ENCODE measurements around the gene BPGM.

BPGM gene

DNA sequence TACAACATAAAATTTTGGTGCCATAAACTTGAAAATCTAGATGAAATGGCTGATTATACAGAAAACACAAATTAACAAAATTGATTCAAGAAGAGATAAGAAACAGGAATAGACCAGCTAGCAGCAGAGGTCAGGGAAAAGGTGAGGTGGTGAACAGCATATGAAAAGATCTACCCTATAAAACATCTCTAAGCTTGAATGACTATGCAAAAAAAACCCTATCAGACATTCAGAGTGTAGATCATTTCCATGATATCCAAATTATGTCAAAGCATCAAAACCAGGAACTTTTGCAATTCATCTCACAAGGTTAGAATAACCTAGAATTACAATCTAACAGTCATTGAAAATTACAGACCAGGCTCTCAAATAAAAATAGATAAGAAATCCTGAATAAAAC lies 14.6 kb upstream of the BPGM start:
- TF ChIP-seq, protein P1, sequence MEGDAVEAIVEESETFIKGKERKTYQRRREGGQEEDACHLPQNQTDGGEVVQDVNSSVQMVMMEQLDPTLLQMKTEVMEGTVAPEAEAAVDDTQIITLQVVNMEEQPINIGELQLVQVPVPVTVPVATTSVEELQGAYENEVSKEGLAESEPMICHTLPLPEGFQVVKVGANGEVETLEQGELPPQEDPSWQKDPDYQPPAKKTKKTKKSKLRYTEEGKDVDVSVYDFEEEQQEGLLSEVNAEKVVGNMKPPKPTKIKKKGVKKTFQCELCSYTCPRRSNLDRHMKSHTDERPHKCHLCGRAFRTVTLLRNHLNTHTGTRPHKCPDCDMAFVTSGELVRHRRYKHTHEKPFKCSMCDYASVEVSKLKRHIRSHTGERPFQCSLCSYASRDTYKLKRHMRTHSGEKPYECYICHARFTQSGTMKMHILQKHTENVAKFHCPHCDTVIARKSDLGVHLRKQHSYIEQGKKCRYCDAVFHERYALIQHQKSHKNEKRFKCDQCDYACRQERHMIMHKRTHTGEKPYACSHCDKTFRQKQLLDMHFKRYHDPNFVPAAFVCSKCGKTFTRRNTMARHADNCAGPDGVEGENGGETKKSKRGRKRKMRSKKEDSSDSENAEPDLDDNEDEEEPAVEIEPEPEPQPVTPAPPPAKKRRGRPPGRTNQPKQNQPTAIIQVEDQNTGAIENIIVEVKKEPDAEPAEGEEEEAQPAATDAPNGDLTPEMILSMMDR (IDR thresholded peaks at IDR 0.05; ENCODE audit: insufficient read depth, missing control alignments): no peak
- no peak for FAIRE-seq
- no peak for DNase-seq (ENCODE audit: insufficient read length, low spot score)

DNA sequence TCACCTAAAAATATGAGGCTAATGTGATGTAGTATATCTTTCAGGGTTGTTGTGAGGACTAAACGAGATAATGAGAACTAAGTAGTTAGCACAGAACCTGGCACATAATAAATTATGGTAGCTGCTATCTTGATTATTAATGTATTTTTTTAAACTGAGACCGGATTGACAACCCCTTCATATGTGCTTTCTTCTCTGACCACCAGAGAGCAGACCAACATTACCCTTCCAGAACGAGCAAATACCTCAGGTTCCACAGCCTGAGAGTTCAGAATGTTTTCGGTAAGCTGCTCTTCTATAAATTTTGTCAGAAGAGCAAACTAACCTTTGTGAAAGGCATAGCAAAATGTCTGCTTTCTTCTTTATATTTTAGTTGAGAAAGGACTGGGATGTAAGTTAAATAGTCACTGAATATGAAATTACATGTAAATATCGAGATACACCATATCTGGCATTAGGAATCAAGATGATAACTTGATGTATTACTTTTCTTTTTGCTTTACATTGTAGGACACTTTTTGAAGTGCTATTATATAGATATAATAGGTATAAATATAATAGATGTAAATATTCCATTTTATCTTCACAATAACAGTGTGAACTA lies 13.6 kb upstream of the BPGM start:
- TF ChIP-seq, protein P1 (IDR thresholded peaks at IDR 0.05; ENCODE audit: insufficient read depth, missing control alignments): peak; percentile 61
- DNase-seq (ENCODE audit: insufficient read length, low spot score) (no peak), FAIRE-seq (peak; percentile 32)

DNA sequence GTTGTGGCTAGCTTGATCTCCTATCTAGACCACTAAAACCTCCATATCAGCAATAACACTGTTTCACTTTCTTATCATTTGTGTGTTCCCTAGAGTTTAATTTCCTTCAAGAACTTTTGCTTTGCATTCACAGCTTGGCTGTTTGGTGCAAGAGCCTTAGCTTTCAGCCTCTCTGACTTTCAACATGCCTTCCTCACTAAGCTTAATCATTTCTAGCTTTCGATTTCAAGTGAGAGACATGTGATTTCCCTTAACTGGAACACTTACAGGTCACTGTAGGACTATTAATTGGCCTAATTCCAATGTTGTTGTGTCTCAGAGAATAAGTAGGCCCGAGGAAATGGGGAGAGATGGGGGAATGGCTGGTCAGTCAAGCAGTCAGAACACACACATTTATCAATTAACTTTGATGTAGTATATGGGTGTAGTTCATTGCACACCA lies 10.6 kb upstream of the BPGM start:
- FAIRE-seq (no peak), DNase-seq (ENCODE audit: insufficient read length, low spot score) (no peak)

DNA sequence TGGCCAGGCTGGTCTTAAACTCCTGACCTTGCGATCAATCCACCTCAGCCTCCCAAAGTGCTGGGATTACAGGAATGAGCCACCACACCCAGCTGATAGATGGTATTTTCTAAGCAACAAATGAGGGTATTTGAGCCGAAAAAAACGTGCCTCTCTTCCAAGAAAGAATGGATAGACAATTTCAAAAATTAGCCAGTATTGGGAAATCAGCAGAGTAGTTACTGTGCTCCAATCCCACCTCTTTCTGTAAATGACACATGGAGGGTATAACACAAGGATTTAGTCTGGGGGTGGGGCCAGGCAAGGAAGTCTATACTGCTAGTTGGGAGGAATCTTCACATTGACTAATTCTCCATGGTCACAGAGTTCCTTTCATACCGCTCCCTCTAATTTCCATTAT lies 9.2 kb upstream of the BPGM start:
- FAIRE-seq: no peak
- TF ChIP-seq, protein P1 (IDR thresholded peaks at IDR 0.05; ENCODE audit: insufficient read depth, missing control alignments): no peak
- DNase-seq (ENCODE audit: insufficient read length, low spot score): no peak

More for the DNA sequence above, 10.6 kb upstream of the BPGM start:
- TF ChIP-seq, protein P1 (IDR thresholded peaks at IDR 0.05; ENCODE audit: insufficient read depth, missing control alignments): no peak

DNA sequence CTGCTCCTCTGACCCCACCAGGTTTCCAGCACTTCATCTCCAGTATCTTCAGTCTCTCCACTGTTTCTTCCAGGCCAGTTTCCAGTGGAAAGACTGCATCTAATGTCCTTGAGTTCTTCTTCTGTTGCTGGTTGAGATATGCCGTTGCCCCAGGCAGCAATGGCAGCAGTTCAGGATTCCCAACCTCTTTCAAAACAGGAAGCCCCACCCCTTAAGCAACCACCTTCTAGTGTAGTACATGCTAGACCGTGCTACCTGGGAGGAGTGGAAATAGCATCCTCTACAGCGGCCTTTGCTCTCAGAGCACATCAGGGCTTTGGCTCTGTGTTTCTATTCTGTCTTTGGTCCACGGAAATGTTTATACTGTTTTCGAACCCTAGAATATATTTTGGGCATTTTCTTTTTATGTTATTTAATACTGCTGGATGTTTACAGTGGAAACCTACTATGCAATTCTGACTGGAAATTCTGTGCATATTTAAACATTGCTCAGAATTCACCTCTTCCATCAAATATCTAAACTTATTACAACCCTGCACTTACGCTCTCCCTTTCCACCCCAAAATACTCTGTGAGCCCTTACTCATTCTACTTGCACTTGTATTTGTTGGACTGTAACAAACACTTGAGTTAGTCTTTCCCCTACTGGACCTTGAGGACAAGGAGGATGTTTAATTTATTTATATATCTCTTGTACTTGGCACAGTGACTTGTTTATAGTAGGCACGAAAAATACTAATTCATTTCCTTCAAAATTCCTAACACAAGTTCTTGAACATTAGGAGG lies 8.5 kb upstream of the BPGM start:
- no peak for FAIRE-seq
- no peak for DNase-seq (ENCODE audit: insufficient read length, low spot score)
- TF ChIP-seq, protein P1 (IDR thresholded peaks at IDR 0.05; ENCODE audit: insufficient read depth, missing control alignments): no peak

- no peak for FAIRE-seq
- TF ChIP-seq, protein P1 (IDR thresholded peaks at IDR 0.05; ENCODE audit: insufficient read depth, missing control alignments): no peak
- no peak for DNase-seq (ENCODE audit: insufficient read length, low spot score)
These were observed 7.6 kb upstream of the BPGM start for GRCh38 chr7:134639061-134639460.
